Measurements from ENCODE around the gene CRNKL1.
A peak's percentile ranks its signal among the peaks of the same experiment; 100 is the strongest.

CRNKL1 gene

GRCh38 chr20:20052074-20052970 is at the start of gene CRNKL1, which contains the start of gene CFAP61:
TSS of gene CRNKL1 (minus strand) at chr20:20052466. CDS start at chr20:20052342, 124 bp downstream.
TSS of gene CFAP61 (plus strand) at chr20:20052532. CDS start at chr20:20056654, 4,122 bp downstream.
- intact Hi-C loops (cut with DNase I) = loop anchor here (5.0 kb wide), 1 partner anchor 35 kb away; the partner anchor contains the start of gene NAA20
- DNase-seq = peak; percentile 94 to 99 (median 96)

- no peak for DNase-seq
- intact Hi-C loops (cut with DNase I) = no loop called here
These were observed 48.6 kb upstream of the CRNKL1 start for GRCh38 chr20:20100881-20101280.

DNA sequence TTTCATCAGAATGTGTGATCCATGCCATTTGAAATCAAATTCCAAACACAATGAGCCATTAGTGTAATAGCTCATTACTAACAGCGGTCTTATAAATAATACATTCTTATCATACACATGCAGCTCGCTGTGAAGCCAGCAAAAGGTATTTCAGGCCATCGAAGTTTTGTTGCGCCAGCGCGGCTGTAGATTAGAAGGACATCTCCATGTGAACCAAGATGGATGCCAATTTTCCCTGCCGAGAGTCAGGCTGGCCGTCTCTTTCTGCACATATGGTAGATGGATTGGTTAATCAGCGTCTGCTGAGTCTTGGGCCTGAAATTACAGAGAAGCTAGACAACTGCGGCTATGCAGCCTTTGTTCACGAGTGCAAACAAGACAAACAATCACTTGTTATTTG is 44.2 kb upstream of the CRNKL1 start:
- peak in 3 of 10 donors; percentile 10 to 81 (median 23) for DNase-seq
- intact Hi-C loops (cut with DNase I) = no loop called here

GRCh38 chr20:20095114-20095872 is 43.0 kb upstream of the CRNKL1 start:
- intact Hi-C loops (cut with DNase I) = no loop called here
- DNase-seq = peak in 1 of 10 donors; percentile 55

DNA sequence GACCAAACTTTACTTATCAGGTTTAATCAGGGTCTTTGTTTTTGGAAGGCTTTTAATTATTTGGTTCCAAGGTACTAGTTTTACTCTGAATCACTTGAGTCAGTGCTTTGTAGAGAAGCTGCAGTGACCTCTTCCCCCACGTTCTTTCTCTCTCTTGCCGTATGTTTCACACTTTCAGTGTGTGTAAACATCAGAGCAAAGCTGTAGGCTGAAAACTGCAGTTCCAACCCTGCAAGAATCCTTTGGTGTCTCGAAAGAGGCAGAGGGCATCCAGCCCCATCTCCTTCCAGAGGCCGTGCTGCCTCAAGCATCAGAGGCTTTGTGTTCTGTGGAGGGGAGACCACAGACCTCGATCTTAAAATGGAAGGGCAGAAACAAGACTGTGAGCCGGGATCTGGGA is 42.1 kb upstream of the CRNKL1 start:
- no peak for DNase-seq
- intact Hi-C loops (cut with DNase I) = no loop called here

- no peak for DNase-seq
- intact Hi-C loops (cut with DNase I) = no loop called here
These were observed 40.6 kb upstream of the CRNKL1 start for GRCh38 chr20:20092827-20093226.

DNA sequence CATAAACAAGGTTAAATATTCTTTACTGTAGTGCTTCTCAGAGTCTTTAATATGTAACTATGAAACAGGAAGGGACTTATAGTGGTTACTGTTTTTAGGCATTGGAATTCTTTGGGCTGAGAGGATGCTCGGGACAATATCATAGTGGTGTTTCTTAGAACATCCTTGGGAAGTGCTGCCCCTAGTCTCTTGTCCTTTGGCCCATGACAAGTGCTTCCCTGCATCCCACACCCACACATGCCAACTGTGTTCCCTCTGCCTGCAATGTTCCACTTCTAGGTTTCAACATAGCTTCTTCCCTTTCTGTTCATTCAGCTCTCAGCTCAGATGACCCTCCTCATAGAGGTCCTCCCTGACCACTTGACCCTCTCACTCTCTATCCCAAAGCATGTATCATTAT is 37.7 kb upstream of the CRNKL1 start:
- no peak for DNase-seq
- intact Hi-C loops (cut with DNase I) = loop anchor here (10.0 kb wide), 2 partner anchors 475 to 505 kb away; no protein-coding TSS in a partner anchor

DNA sequence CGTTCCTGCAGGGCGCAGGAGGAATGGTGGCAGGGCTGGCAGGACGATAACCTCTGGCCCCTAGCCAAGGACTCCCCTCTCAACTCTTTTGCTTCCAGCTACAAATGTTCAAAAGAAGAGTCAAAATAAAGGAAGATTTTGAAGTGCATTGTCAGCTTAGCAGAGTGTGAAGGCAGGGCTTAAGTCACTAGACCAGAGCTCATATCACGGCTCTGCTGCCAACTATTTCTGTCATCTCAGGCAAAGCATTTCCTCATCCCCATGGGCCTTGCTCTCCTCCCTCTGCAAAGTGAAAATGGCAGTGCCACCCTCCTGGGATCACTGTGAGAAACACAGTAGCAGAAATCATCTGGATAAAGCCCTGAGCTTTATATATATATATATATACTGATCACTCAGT is 36.8 kb upstream of the CRNKL1 start:
- intact Hi-C loops (cut with DNase I) = loop anchor here (10.0 kb wide), 2 partner anchors 476 to 506 kb away; no protein-coding TSS in a partner anchor
- DNase-seq = no peak

GRCh38 chr20:20085812-20086211 is 33.5 kb upstream of the CRNKL1 start:
- intact Hi-C loops (cut with DNase I) = loop anchor here (2.0 to 10.0 kb wide), 3 partner anchors 151 to 509 kb away; no protein-coding TSS in a partner anchor
- no peak for DNase-seq

DNA sequence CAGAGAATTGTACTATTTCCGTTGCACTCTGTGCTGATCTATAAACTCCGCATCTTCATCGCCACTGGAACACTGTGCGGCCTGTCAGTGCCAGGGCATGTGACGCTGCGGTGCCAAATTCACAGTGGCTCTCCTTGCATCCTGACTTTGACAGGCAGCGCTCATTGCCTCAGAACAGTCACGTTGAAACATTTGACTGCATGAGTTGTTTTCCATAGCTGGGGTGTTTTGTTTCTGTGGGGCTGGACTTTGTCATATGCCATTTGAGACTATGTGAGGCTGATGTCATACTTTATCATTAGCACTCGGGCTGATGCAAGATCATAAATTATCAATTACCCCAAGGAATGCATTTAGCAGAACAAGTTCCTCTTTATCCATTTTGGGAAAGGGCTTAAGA is 32.8 kb upstream of the CRNKL1 start:
- intact Hi-C loops (cut with DNase I) = loop anchor here (2.0 to 10.0 kb wide), 3 partner anchors 152 to 510 kb away; no protein-coding TSS in a partner anchor
- DNase-seq = no peak

GRCh38 chr20:20084296-20084752 is 32.1 kb upstream of the CRNKL1 start:
- DNase-seq = peak in 6 of 10 donors; percentile 12 to 79 (median 23)
- intact Hi-C loops (cut with DNase I) = loop anchor here (2.0 to 10.0 kb wide), 3 partner anchors 152 to 510 kb away; no protein-coding TSS in a partner anchor

GRCh38 chr20:20083807-20084206 is 31.5 kb upstream of the CRNKL1 start:
- intact Hi-C loops (cut with DNase I) = loop anchor here (2.0 to 10.0 kb wide), 3 partner anchors 153 to 511 kb away; no protein-coding TSS in a partner anchor
- no peak for DNase-seq

GRCh38 chr20:20079102-20079784 is 27.0 kb upstream of the CRNKL1 start:
- intact Hi-C loops (cut with DNase I) = no loop called here
- DNase-seq = no peak

- no peak for DNase-seq
- intact Hi-C loops (cut with DNase I) = no loop called here
These were observed 25.8 kb upstream of the CRNKL1 start for GRCh38 chr20:20078041-20078440.

DNA sequence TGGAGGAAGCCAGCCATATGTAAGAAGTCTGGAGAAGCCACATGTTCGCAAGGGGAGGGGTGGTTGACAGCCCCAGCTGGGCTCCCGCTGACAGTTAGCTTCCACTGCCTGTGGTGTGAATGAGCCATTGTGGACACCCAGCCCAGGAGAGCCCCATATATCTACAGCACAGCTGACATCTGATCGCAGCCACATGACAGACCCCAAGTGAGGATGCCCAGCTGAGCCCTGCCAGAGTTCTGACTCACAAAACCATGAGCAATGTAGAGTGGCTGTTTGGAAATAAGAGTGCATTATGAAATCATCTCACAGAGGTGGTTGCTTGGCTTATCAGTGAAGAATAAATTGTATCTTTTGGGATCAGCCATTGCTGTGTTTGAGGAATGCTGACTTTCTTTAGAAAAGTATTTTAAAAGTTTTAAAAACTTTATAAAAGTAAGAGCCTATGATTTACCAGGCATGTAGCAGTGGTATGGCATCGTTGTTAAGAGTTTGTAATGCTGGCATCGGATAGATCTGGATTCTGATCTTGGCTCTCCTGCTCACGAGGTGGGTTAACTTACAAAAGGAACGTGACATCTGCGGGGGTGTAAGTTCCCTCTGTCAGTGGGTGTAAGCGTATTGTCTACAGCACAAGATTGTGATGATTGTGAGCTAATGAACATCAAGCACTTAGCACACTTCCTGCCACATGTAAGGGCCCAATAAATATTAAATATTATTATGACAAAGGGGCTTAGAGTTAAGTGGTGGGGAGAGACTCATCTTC is 24.2 kb upstream of the CRNKL1 start:
- intact Hi-C loops (cut with DNase I) = no loop called here
- peak; percentile 55 to 97 (median 78) for DNase-seq

- intact Hi-C loops (cut with DNase I) = no loop called here
- DNase-seq = no peak
These were observed 22.8 kb upstream of the CRNKL1 start for GRCh38 chr20:20075032-20075431.

- intact Hi-C loops (cut with DNase I) = no loop called here
- peak in 1 of 10 donors; percentile 82 for DNase-seq
These were observed 21.6 kb upstream of the CRNKL1 start for GRCh38 chr20:20073801-20074371.

DNA sequence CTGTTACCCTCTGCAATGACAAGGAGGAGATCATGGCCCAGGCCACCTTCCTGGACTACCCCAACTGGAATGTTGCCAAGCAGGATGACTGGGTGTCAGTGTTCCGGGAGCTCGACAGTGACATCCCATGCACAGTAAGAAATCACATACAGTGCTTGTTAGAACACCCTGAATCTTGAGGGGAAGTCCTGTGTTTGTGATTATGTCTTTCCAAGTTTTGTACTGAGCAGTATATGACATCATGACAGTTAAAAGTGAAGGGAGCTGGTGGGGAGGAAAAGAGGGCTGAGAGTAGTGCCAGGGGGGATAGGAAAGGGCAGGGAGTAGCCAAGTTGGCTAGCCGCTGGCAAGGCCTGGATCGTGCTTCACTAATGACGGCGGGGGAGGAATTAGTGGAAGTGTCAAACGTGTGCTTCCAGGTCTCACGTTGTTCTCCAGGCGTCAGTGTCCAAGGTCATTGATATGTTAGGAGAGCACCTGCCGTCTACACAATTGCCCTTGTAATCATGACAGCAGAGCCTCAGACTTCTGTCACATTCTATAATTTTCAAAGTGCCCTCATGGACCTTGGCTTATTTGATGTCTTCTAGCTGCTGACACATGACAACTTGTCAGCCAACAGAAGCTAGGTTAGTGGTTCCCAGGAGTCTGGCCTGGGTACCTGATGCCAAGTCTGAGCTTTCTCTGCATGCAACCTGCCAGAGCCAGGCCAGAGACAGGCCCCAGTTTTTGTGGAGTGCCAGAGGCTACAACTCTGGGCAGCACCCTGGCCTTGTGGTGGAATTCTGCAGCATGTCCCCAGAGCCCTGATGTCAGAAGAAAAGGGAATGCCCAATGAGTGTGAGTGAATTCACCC is 18.8 kb upstream of the CRNKL1 start:
- no peak for DNase-seq
- intact Hi-C loops (cut with DNase I) = no loop called here
